Measurements from ENCODE around the gene SCN1A. TPM values are rescaled to one million over a fixed set of nuclear protein-coding genes. Genes with fewer than 3 reads are reported as not detected.
"Not testable (repeated sequence)": the region's sequence is repeated elsewhere in the genome, so short reads cannot be mapped to it uniquely, and the experiment has no call there.

SCN1A gene
- total and polyA plus RNA-seq, 2 donors: 0.32 TPM; not detected in 1

GRCh38 chr2:166041613-166042012 is 86.2 kb downstream of the SCN1A start:
- Histone ChIP-seq H3K4me1 (ENCODE audit: insufficient read depth) (no peaks in the 10 kb centered on the region), H3K4me3 (ENCODE audit: low read depth, low read length) (no peak overlapping the region), H3K36me3 (ENCODE audit: insufficient read depth) (no peaks in the 10 kb centered on the region), H3K27ac (ENCODE audit: low read depth) (no peak overlapping the region)
- WGBS: 94% methylated on average over 1 of the region's 1 CpG
- DNase-seq (ENCODE audit: extremely low spot score): no peak

- DNase-seq (ENCODE audit: extremely low spot score): no peak
- WGBS: 0% methylated on average over 1 of the region's 1 CpG
- Histone ChIP-seq H3K4me1 (ENCODE audit: insufficient read depth) (no peaks in the 10 kb centered on the region), H3K4me3 (ENCODE audit: low read depth, low read length) (no peak overlapping the region), H3K27ac (ENCODE audit: low read depth) (no peak overlapping the region), H3K36me3 (ENCODE audit: insufficient read depth) (no peaks in the 10 kb centered on the region)
Measured at GRCh38 chr2:166032361-166032760, 95.5 kb downstream of the SCN1A start.

GRCh38 chr2:166031054-166031453 is 96.8 kb downstream of the SCN1A start:
- 90% methylated on average over 2 of the region's 2 CpGs for WGBS
- no peak for DNase-seq (ENCODE audit: extremely low spot score)
- no peaks in the 10 kb centered on the region for H3K4me1 ChIP-seq (ENCODE audit: insufficient read depth)
- no peak overlapping the region for H3K4me3 ChIP-seq (ENCODE audit: low read depth, low read length)
- H3K36me3 ChIP-seq (ENCODE audit: insufficient read depth): no peaks in the 10 kb centered on the region
- H3K27ac ChIP-seq (ENCODE audit: low read depth): no peak overlapping the region

GRCh38 chr2:166025313-166025712 is 102.5 kb downstream of the SCN1A start:
- Histone ChIP-seq H3K36me3 (ENCODE audit: insufficient read depth) (no peaks in the 10 kb centered on the region), H3K27ac (ENCODE audit: low read depth) (no peak overlapping the region), H3K4me1 (ENCODE audit: insufficient read depth) (no peaks in the 10 kb centered on the region), H3K4me3 (ENCODE audit: low read depth, low read length) (no peak overlapping the region)
- DNase-seq (ENCODE audit: extremely low spot score): no peak

GRCh38 chr2:166017208-166017607 is 110.6 kb downstream of the SCN1A start:
- Histone ChIP-seq H3K4me3 (ENCODE audit: low read depth, low read length) (no peak overlapping the region), H3K36me3 (ENCODE audit: insufficient read depth) (no peaks in the 10 kb centered on the region), H3K27ac (ENCODE audit: low read depth) (no peak overlapping the region), H3K4me1 (ENCODE audit: insufficient read depth) (no peaks in the 10 kb centered on the region)
- WGBS: 74% methylated on average over 5 of the region's 5 CpGs
- no peak for DNase-seq (ENCODE audit: extremely low spot score)

- 62% methylated on average over 1 of the region's 1 CpG for WGBS
- H3K36me3 ChIP-seq (ENCODE audit: insufficient read depth): no peaks in the 10 kb centered on the region
- no peak overlapping the region for H3K27ac ChIP-seq (ENCODE audit: low read depth)
- DNase-seq (ENCODE audit: extremely low spot score): no peak
- no peaks in the 10 kb centered on the region for H3K4me1 ChIP-seq (ENCODE audit: insufficient read depth)
- H3K4me3 ChIP-seq (ENCODE audit: low read depth, low read length): no peak overlapping the region
Measured at GRCh38 chr2:166013878-166014277, 113.9 kb downstream of the SCN1A start.

GRCh38 chr2:166011660-166012059 is 116.2 kb downstream of the SCN1A start:
- 79% methylated on average over 1 of the region's 1 CpG for WGBS
- Histone ChIP-seq H3K4me3 (ENCODE audit: low read depth, low read length) (no peak overlapping the region), H3K36me3 (ENCODE audit: insufficient read depth) (no peaks in the 10 kb centered on the region)

GRCh38 chr2:166000401-166000800 is 127.4 kb downstream of the SCN1A start:
- no peaks in the 10 kb centered on the region for H3K4me1 ChIP-seq (ENCODE audit: insufficient read depth)
- DNase-seq (ENCODE audit: extremely low spot score): no peak
- no peak overlapping the region for H3K27ac ChIP-seq (ENCODE audit: low read depth)
- H3K36me3 ChIP-seq (ENCODE audit: insufficient read depth): no peaks in the 10 kb centered on the region
- H3K4me3 ChIP-seq (ENCODE audit: low read depth, low read length): no peak overlapping the region
- WGBS: 51% methylated on average over 2 of the region's 2 CpGs

More at GRCh38 chr2:166011660-166012059, 116.2 kb downstream of the SCN1A start:
- H3K27ac ChIP-seq (ENCODE audit: low read depth): no peak overlapping the region
- no peak for DNase-seq (ENCODE audit: extremely low spot score)
- no peaks in the 10 kb centered on the region for H3K4me1 ChIP-seq (ENCODE audit: insufficient read depth)

- H3K36me3 ChIP-seq (ENCODE audit: insufficient read depth): no peaks in the 10 kb centered on the region
- H3K27ac ChIP-seq (ENCODE audit: low read depth): no peak overlapping the region
- H3K4me1 ChIP-seq (ENCODE audit: insufficient read depth): no peaks in the 10 kb centered on the region
- no peak for DNase-seq (ENCODE audit: extremely low spot score)
- H3K4me3 ChIP-seq (ENCODE audit: low read depth, low read length): no peak overlapping the region
Measured at GRCh38 chr2:165990846-165991245, 137.0 kb downstream of the SCN1A start.

GRCh38 chr2:165989851-165990250 is 138.0 kb downstream of the SCN1A start:
- DNase-seq (ENCODE audit: extremely low spot score): no peak
- no peaks in the 10 kb centered on the region for H3K36me3 ChIP-seq (ENCODE audit: insufficient read depth)
- H3K4me3 ChIP-seq (ENCODE audit: low read depth, low read length): no peak overlapping the region
- no peaks in the 10 kb centered on the region for H3K4me1 ChIP-seq (ENCODE audit: insufficient read depth)
- 13% methylated on average over 1 of the region's 1 CpG for WGBS
- H3K27ac ChIP-seq (ENCODE audit: low read depth): no peak overlapping the region

GRCh38 chr2:165985120-165985519 is 142.7 kb downstream of the SCN1A start:
- no peaks in the 10 kb centered on the region for H3K4me1 ChIP-seq (ENCODE audit: insufficient read depth)
- no peak overlapping the region for H3K4me3 ChIP-seq (ENCODE audit: low read depth, low read length)
- DNase-seq (ENCODE audit: extremely low spot score): no peak
- H3K27ac ChIP-seq (ENCODE audit: low read depth): no peak overlapping the region
- H3K36me3 ChIP-seq (ENCODE audit: insufficient read depth): no peaks in the 10 kb centered on the region

- H3K36me3 ChIP-seq (ENCODE audit: insufficient read depth); H3K4me3 ChIP-seq (ENCODE audit: low read depth, low read length); H3K27ac ChIP-seq (ENCODE audit: low read depth); H3K4me1 ChIP-seq (ENCODE audit: insufficient read depth); DNase-seq (ENCODE audit: extremely low spot score): not testable (repeated sequence)
Measured at GRCh38 chr2:165972161-165972560, 155.7 kb downstream of the SCN1A start.

- H3K36me3 ChIP-seq (ENCODE audit: insufficient read depth): no peaks in the 10 kb centered on the region
- no peak for DNase-seq (ENCODE audit: extremely low spot score)
- H3K4me1 ChIP-seq (ENCODE audit: insufficient read depth): no peaks in the 10 kb centered on the region
- H3K4me3 ChIP-seq (ENCODE audit: low read depth, low read length): no peak overlapping the region
- 4% methylated on average over 1 of the region's 1 CpG for WGBS
- H3K27ac ChIP-seq (ENCODE audit: low read depth): no peak overlapping the region
Measured at GRCh38 chr2:165970663-165971062, 157.2 kb downstream of the SCN1A start.

- no peak for DNase-seq (ENCODE audit: extremely low spot score)
- Histone ChIP-seq H3K27ac (ENCODE audit: low read depth) (no peak overlapping the region), H3K36me3 (ENCODE audit: insufficient read depth) (no peaks in the 10 kb centered on the region), H3K4me3 (ENCODE audit: low read depth, low read length) (no peak overlapping the region), H3K4me1 (ENCODE audit: insufficient read depth) (no peaks in the 10 kb centered on the region)
- WGBS: 50% methylated on average over 2 of the region's 2 CpGs
Measured at GRCh38 chr2:165969227-165969626, 158.6 kb downstream of the SCN1A start.

GRCh38 chr2:165967746-165968145 is 160.1 kb downstream of the SCN1A start:
- Histone ChIP-seq H3K27ac (ENCODE audit: low read depth) (no peak overlapping the region), H3K36me3 (ENCODE audit: insufficient read depth) (no peaks in the 10 kb centered on the region), H3K4me3 (ENCODE audit: low read depth, low read length) (no peak overlapping the region), H3K4me1 (ENCODE audit: insufficient read depth) (no peaks in the 10 kb centered on the region)
- no peak for DNase-seq (ENCODE audit: extremely low spot score)
- WGBS: 74% methylated on average over 3 of the region's 3 CpGs

All from urinary bladder (tissue), 4 donors.